ENCODE results near the gene PGAP2.

- no peak for TF ChIP-seq EZH2 (IDR thresholded peaks at IDR 0.05; ENCODE audit: borderline replicate concordance, low read depth, low read length, severe bottlenecking)
- TF ChIP-seq, protein P1, sequence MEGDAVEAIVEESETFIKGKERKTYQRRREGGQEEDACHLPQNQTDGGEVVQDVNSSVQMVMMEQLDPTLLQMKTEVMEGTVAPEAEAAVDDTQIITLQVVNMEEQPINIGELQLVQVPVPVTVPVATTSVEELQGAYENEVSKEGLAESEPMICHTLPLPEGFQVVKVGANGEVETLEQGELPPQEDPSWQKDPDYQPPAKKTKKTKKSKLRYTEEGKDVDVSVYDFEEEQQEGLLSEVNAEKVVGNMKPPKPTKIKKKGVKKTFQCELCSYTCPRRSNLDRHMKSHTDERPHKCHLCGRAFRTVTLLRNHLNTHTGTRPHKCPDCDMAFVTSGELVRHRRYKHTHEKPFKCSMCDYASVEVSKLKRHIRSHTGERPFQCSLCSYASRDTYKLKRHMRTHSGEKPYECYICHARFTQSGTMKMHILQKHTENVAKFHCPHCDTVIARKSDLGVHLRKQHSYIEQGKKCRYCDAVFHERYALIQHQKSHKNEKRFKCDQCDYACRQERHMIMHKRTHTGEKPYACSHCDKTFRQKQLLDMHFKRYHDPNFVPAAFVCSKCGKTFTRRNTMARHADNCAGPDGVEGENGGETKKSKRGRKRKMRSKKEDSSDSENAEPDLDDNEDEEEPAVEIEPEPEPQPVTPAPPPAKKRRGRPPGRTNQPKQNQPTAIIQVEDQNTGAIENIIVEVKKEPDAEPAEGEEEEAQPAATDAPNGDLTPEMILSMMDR (IDR thresholded peaks at IDR 0.05; ENCODE audit: extremely low read depth in 1 of 2, insufficient read depth in 1 of 2, low read depth in 1 of 2, low read length in 2 of 2) = peak; percentile 74
- no peak for TF ChIP-seq POLR2A (IDR thresholded peaks at IDR 0.05; ENCODE audit: low read depth, low read length)
- no peak for TF ChIP-seq POLR2AphosphoS5 (IDR thresholded peaks at IDR 0.05; ENCODE audit: insufficient read depth, low read depth, low read length)
Measured at GRCh38 chr11:3824714-3825472, 16.5 kb downstream of the PGAP2 start.

Measured in endothelial cell of umbilical vein (primary cell).